Vagina (tissue), 2 donors: ENCODE measurements around the gene FAM120A. TPM values are rescaled to one million over a fixed set of nuclear protein-coding genes. Genes with fewer than 3 reads are reported as not detected.

Experiments
- DNase-seq, 2 donors: peaks; one replicate each; pipeline ENCODE4 v3.0.0-alpha.2; 2017; ENCODE audit errors: extremely low spot score in 2 of 2
- H3K27ac ChIP-seq: fragments of 200-600 bp; sonication (generic); one replicate; pipeline ENCODE4 v1.5.1; 2019
- H3K27me3 ChIP-seq: fragments of 200-600 bp; sonication (generic); one replicate; pipeline ENCODE4 v1.5.1; 2019
- H3K36me3 ChIP-seq, 2 donors: fragments of 200-600 bp; sonication (generic); one replicate each; pipeline ENCODE4 v1.5.1; 2017 to 2019
- H3K4me1 ChIP-seq: fragments of 200-600 bp; sonication (generic); one replicate; pipeline ENCODE4 v1.5.1; 2019
- H3K4me3 ChIP-seq, 2 donors: fragments of 200-600 bp; sonication (generic); 1 replicate in 1 of 2; 2 replicates in 1 of 2; pipeline ENCODE4 v1.5.1; 2016 to 2019
- H3K9me3 ChIP-seq: fragments of 200-600 bp; sonication (generic); one replicate; pipeline ENCODE4 v1.5.1; 2019
- POLR2A ChIP-seq, 2 donors: fragments of 450-650 bp; IDR thresholded peaks; one replicate each; pipeline ENCODE4 v1.6.1; 2017; ENCODE audit warnings: antibody characterized with exemption in 2 of 2, mild to moderate bottlenecking in 2 of 2, moderate library complexity in 2 of 2
- POLR2AphosphoS5 ChIP-seq, 2 donors: sonication (generic); formaldehyde crosslinking; IDR thresholded peaks; one replicate each; pipeline ENCODE4 v1.9.0; 2017; ENCODE audit warnings: antibody characterized with exemption in 2 of 2, mild to moderate bottlenecking in 2 of 2, low read depth in 1 of 2; ENCODE audit not compliant: insufficient read depth in 1 of 2
- intact Hi-C: fragments of 100-400 bp; cut with DNase I; formaldehyde crosslinking; loops from one replicate; pipeline ENCODE4 v1.15.1; 2023
- total RNA-seq: library from RNA; depleted of rRNA; stranded (reverse); fragments of >200 nt; gene quantifications from one replicate; pipeline ENCODE4 v1.2.3, GENCODE V29; 2016
- TF ChIP-seq, protein P1 (sequence below), 3 experiments: fragments of 450-650 bp in 2 of 3; fragments of 200-600 bp in 1 of 3; sonication (generic) in 1 of 3; IDR thresholded peaks; one replicate each; pipeline ENCODE4 v1.5.1; 2017 to 2019; ENCODE audit warnings: antibody characterized with exemption in 3 of 3, mild to moderate bottlenecking in 2 of 3, moderate library complexity in 2 of 3

The FAM120A gene
- total RNA-seq, 1 donor from 2014 or later: 98.2 TPM

DNA sequence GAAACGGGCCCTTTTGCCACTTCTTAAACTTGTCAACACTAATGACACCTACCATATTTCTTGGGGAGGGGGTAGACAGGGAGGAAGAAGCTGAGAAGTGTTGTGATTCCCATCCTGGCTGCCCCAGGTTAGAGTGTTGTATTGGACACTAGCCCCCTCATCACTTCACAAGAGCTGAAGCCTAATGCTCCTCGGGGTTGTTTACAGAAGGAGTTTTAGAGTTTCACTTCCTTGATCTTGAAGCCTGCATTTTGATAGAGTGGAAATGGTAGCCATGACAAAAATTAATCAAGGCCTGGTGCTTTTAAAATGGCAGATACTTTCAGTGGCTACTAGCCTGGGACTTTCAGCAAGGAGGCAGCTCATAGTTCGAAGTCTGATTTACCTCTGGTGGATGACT, 12.9 kb downstream of the FAM120A start:
- DNase-seq: no peak
- intact Hi-C loops: no loop called here
- H3K4me3 ChIP-seq: no peak overlapping the region
- H3K4me1 ChIP-seq: peaks cover 87% of the 10 kb centered on the region
- H3K27me3 ChIP-seq: no peaks in the 10 kb centered on the region
- TF ChIP-seq POLR2A (IDR thresholded peaks at IDR 0.05) (no peak), POLR2AphosphoS5 (IDR thresholded peaks at IDR 0.05; ENCODE audit: insufficient read depth in 1 of 2, low read depth in 1 of 2) (no peak)
- TF ChIP-seq, protein P1, sequence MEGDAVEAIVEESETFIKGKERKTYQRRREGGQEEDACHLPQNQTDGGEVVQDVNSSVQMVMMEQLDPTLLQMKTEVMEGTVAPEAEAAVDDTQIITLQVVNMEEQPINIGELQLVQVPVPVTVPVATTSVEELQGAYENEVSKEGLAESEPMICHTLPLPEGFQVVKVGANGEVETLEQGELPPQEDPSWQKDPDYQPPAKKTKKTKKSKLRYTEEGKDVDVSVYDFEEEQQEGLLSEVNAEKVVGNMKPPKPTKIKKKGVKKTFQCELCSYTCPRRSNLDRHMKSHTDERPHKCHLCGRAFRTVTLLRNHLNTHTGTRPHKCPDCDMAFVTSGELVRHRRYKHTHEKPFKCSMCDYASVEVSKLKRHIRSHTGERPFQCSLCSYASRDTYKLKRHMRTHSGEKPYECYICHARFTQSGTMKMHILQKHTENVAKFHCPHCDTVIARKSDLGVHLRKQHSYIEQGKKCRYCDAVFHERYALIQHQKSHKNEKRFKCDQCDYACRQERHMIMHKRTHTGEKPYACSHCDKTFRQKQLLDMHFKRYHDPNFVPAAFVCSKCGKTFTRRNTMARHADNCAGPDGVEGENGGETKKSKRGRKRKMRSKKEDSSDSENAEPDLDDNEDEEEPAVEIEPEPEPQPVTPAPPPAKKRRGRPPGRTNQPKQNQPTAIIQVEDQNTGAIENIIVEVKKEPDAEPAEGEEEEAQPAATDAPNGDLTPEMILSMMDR (IDR thresholded peaks at IDR 0.05): no peak
- H3K9me3 ChIP-seq: no peaks in the 10 kb centered on the region
- H3K36me3 ChIP-seq: no peaks in the 10 kb centered on the region
- no peak overlapping the region for H3K27ac ChIP-seq

DNA sequence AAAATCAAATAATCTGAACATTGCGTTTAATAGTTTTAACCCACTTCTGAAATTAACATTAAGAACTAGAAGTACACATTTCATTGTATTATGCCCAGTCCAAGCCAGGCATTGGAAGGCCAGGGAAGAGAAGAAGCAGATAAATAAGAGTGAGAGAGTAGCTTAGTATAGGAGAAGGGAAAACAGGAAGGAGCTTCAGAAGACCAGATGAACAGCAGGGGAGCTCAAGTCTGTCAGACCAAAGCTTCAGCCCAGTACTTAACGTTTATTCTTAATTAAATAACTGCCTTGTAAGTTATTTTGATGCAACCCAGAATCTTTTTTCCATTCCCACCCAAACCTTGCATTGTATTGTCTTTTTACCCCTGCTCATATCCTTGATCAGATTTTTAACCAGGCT, 13.4 kb downstream of the FAM120A start:
- no peaks in the 10 kb centered on the region for H3K36me3 ChIP-seq
- intact Hi-C loops: no loop called here
- no peak overlapping the region for H3K27ac ChIP-seq
- DNase-seq: no peak
- peaks cover 87% of the 10 kb centered on the region for H3K4me1 ChIP-seq
- TF ChIP-seq POLR2A (IDR thresholded peaks at IDR 0.05) (no peak), POLR2AphosphoS5 (IDR thresholded peaks at IDR 0.05; ENCODE audit: insufficient read depth in 1 of 2, low read depth in 1 of 2) (no peak)
- TF ChIP-seq, protein P1 (IDR thresholded peaks at IDR 0.05): no peak
- H3K27me3 ChIP-seq: no peaks in the 10 kb centered on the region
- H3K9me3 ChIP-seq: no peaks in the 10 kb centered on the region
- no peak overlapping the region for H3K4me3 ChIP-seq

DNA sequence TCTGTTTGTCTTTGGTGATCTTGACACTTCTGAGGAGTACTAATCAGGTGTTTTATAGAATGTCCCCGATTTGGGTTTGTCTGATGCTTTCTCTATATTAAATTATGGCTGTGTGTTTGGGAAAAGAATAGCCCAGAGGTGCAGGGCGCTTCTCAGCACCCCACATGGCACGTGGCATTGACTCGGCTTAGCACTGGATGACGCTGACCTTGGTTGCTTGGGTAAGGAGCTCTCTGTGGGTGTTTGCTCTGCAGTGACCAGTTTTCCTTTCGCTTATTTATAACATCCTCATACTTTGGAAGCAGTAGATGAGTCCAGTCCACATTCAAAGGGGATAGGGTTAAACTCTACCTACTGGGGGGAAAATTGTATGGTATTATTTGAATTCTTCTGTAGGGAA, 14.4 kb downstream of the FAM120A start:
- DNase-seq: no peak
- H3K27me3 ChIP-seq: no peaks in the 10 kb centered on the region
- H3K36me3 ChIP-seq: no peaks in the 10 kb centered on the region
- no peak overlapping the region for H3K27ac ChIP-seq
- no peak overlapping the region for H3K4me3 ChIP-seq
- intact Hi-C loops: no loop called here
- no peak for TF ChIP-seq POLR2AphosphoS5 (IDR thresholded peaks at IDR 0.05; ENCODE audit: insufficient read depth in 1 of 2, low read depth in 1 of 2)
- TF ChIP-seq, protein P1 (IDR thresholded peaks at IDR 0.05): no peak
- no peak for TF ChIP-seq POLR2A (IDR thresholded peaks at IDR 0.05)
- H3K9me3 ChIP-seq: no peaks in the 10 kb centered on the region
- H3K4me1 ChIP-seq: peaks cover 86% of the 10 kb centered on the region

DNA sequence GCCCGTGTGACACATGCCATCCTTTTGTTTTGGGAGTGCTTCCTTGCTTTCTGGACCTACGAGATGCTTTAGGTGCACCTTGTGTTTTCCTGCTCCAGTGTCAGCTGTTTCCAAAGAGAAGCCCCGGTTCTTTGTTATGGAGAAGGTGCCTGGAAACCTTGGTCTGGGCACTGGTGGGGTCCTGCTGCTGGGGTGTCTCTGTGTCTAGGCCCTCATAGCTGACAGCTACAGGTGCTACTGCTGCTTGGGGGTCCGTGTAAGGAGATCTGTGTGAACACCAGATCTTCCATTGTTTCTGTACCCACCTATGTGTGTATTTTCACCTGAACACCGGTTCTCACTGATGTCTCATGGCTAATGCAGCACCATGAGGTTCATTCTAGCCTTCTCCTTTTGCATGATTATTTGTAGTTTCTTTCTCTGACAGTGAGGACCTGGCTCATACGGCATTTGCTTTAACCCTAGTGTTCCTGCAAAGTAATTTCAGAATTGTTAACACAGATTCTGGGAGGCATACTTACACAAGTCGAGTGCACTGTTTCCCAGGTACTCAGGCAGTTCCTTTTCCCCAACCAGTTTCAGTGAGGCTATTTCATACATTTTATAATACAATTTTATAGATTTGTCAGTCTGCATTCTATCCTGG, 15.1 kb downstream of the FAM120A start:
- H3K4me1 ChIP-seq: peaks cover 86% of the 10 kb centered on the region
- no peak overlapping the region for H3K4me3 ChIP-seq
- intact Hi-C loops: no loop called here
- TF ChIP-seq POLR2A (IDR thresholded peaks at IDR 0.05) (no peak), POLR2AphosphoS5 (IDR thresholded peaks at IDR 0.05; ENCODE audit: insufficient read depth in 1 of 2, low read depth in 1 of 2) (no peak)
- TF ChIP-seq, protein P1 (IDR thresholded peaks at IDR 0.05): no peak
- DNase-seq: no peak
- H3K9me3 ChIP-seq: no peaks in the 10 kb centered on the region
- peaks cover 0 to under 1% of the 10 kb centered on the region in 2 donors for H3K36me3 ChIP-seq
- H3K27ac ChIP-seq: no peak overlapping the region
- no peaks in the 10 kb centered on the region for H3K27me3 ChIP-seq

DNA sequence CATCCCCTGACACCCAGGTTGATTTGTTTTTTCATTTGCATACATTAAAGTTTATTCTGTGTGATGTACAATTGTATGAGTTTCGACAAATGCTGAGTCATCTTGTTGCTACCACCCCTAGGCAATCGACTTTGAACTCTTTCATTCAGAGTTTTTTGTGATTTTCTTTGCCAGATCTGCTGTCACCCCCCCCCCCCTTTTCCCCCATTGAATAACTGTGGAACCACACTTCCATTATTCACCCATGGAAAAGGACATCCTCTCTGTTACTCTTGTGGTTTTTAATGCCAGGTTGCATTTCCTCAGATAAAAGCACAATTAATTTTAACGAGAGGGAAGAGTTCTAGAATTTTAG, 15.6 kb downstream of the FAM120A start:
- H3K4me1 ChIP-seq: peaks cover 85% of the 10 kb centered on the region
- H3K27ac ChIP-seq: no peak overlapping the region
- H3K36me3 ChIP-seq: peaks cover 0 to 5% of the 10 kb centered on the region in 2 donors
- no peaks in the 10 kb centered on the region for H3K27me3 ChIP-seq
- intact Hi-C loops: no loop called here
- H3K9me3 ChIP-seq: no peaks in the 10 kb centered on the region
- H3K4me3 ChIP-seq: no peak overlapping the region
- DNase-seq: no peak
- no peak for TF ChIP-seq POLR2AphosphoS5 (IDR thresholded peaks at IDR 0.05; ENCODE audit: insufficient read depth in 1 of 2, low read depth in 1 of 2)
- TF ChIP-seq, protein P1 (IDR thresholded peaks at IDR 0.05): no peak
- no peak for TF ChIP-seq POLR2A (IDR thresholded peaks at IDR 0.05)
